Peyer's patch (tissue), 4 donors: ENCODE measurements around the gene CCDC82. TPM values are rescaled to one million over a fixed set of nuclear protein-coding genes. Genes with fewer than 3 reads are reported as not detected.

Experiments
- DNase-seq, 3 donors: peaks; one replicate each; pipeline ENCODE4 v3.0.0-alpha.2; 2017 to 2019
- H3K27ac ChIP-seq, 4 donors: fragments of 200-600 bp; sonication (generic); one replicate each; pipeline ENCODE4 v1.5.1; 2016 to 2019
- H3K27me3 ChIP-seq, 2 donors: fragments of 200-600 bp; sonication (generic); one replicate each; pipeline ENCODE4 v1.5.1; 2019
- H3K36me3 ChIP-seq, 3 donors: fragments of 200-600 bp; sonication (generic); one replicate each; pipeline ENCODE4 v1.5.1; 2016 to 2019
- H3K4me1 ChIP-seq, 4 donors: fragments of 200-600 bp; sonication (generic); one replicate each; pipeline ENCODE4 v1.5.1; 2016 to 2019
- H3K4me3 ChIP-seq, 4 donors: fragments of 200-600 bp; sonication (generic); 1 replicate in 3 of 4; 2 replicates in 1 of 4; pipeline ENCODE4 v1.5.1; 2016 to 2019; ENCODE audit warnings: mild to moderate bottlenecking in 1 of 4
- H3K9me3 ChIP-seq, 4 donors: fragments of 200-600 bp; sonication (generic); one replicate each; pipeline ENCODE4 v1.5.1; 2016 to 2019; ENCODE audit warnings: mild to moderate bottlenecking in 1 of 4
- CTCF ChIP-seq, 6 experiments: fragments of 450-650 bp in 4 of 6; fragments of 200-600 bp in 2 of 6; sonication (generic) in 1 of 6; IDR thresholded peaks; one replicate each; pipeline ENCODE4 v1.5.1; 2017 to 2019; ENCODE audit warnings: antibody characterized with exemption in 6 of 6, mild to moderate bottlenecking in 3 of 6, moderate library complexity in 1 of 6
- POLR2A ChIP-seq, 2 donors: fragments of 450-650 bp; IDR thresholded peaks; one replicate each; pipeline ENCODE4 v1.5.1; 2017; ENCODE audit warnings: antibody characterized with exemption in 2 of 2, mild to moderate bottlenecking in 2 of 2, moderate library complexity in 2 of 2
- total RNA-seq, 4 donors: library from RNA; depleted of rRNA; stranded (reverse); fragments of >200 nt; gene quantifications; one replicate each; pipeline ENCODE4 v1.1.0, GENCODE V29; 2016

CCDC82 gene
- total RNA-seq, 4 donors from 2014 or later: 19.3 to 63.5 (median 31.1) TPM

GRCh38 chr11:96341211-96342013 lies 48.3 kb downstream of the CCDC82 start:
- H3K4me3 ChIP-seq: peak overlapping the region; percentile 42 to 71 (median 60)
- H3K36me3 ChIP-seq: no peaks in the 10 kb centered on the region
- peaks cover 7 to 48% (median 20%) of the 10 kb centered on the region in 4 donors for H3K4me1 ChIP-seq
- no peaks in the 10 kb centered on the region for H3K27me3 ChIP-seq
- peak; percentile 74 to 87 (median 77) for DNase-seq
- H3K27ac ChIP-seq: peak overlapping the region; percentile 51 to 87 (median 85)
- no peaks in the 10 kb centered on the region for H3K9me3 ChIP-seq
- TF ChIP-seq POLR2A (IDR thresholded peaks at IDR 0.05) (peak in 1 of 2 donors; percentile 25), CTCF (IDR thresholded peaks at IDR 0.05) (peak; percentile 19 to 52 (median 42))

GRCh38 chr11:96340555-96340885 lies 49.2 kb downstream of the CCDC82 start:
- H3K27me3 ChIP-seq: no peaks in the 10 kb centered on the region
- H3K4me3 ChIP-seq: peak overlapping the region; percentile 42 to 71 (median 60)
- DNase-seq: no peak
- peaks cover 7 to 51% (median 22%) of the 10 kb centered on the region in 4 donors for H3K4me1 ChIP-seq
- no peak for TF ChIP-seq CTCF (IDR thresholded peaks at IDR 0.05)
- TF ChIP-seq POLR2A (IDR thresholded peaks at IDR 0.05): no peak
- H3K27ac ChIP-seq: peak overlapping the region; percentile 51 to 87 (median 85)
- H3K36me3 ChIP-seq: no peaks in the 10 kb centered on the region
- no peaks in the 10 kb centered on the region for H3K9me3 ChIP-seq

GRCh38 chr11:96339706-96340554 lies 49.8 kb downstream of the CCDC82 start:
- Histone ChIP-seq H3K4me3 (peak overlapping the region; percentile 42 to 71 (median 60)), H3K9me3 (no peaks in the 10 kb centered on the region), H3K4me1 (peaks cover 7 to 54% (median 22%) of the 10 kb centered on the region in 4 donors), H3K27me3 (no peaks in the 10 kb centered on the region), H3K36me3 (no peaks in the 10 kb centered on the region), H3K27ac (peak overlapping the region; percentile 51 to 87 (median 85))
- TF ChIP-seq CTCF (IDR thresholded peaks at IDR 0.05): no peak
- no peak for TF ChIP-seq POLR2A (IDR thresholded peaks at IDR 0.05)
- no peak for DNase-seq

- no peak for TF ChIP-seq CTCF (IDR thresholded peaks at IDR 0.05)
- TF ChIP-seq POLR2A (IDR thresholded peaks at IDR 0.05): no peak
- DNase-seq: peak in 2 of 3 donors; percentile 71 to 75
- H3K9me3 ChIP-seq: no peaks in the 10 kb centered on the region
- peaks cover 7 to 54% (median 22%) of the 10 kb centered on the region in 4 donors for H3K4me1 ChIP-seq
- H3K27ac ChIP-seq: peak overlapping the region; percentile 51 to 87 (median 85)
- no peaks in the 10 kb centered on the region for H3K36me3 ChIP-seq
- H3K4me3 ChIP-seq: peak overlapping the region; percentile 42 to 71 (median 60)
- H3K27me3 ChIP-seq: no peaks in the 10 kb centered on the region
Observed at GRCh38 chr11:96338910-96339705, 50.6 kb downstream of the CCDC82 start.
